Measurements from ENCODE around the gene ERC1. TPM values are rescaled to one million over a fixed set of nuclear protein-coding genes. Genes with fewer than 3 reads are reported as not detected.

ERC1 gene
- polyA plus RNA-seq, 2 of the 4 experiments (the other 2 are of a cell fraction): 14.2 to 20.9 TPM

GRCh38 chr12:1291601-1292332 is 300.7 kb downstream of the ERC1 start:
- Histone ChIP-seq H3K4me3 (no peak overlapping the region), H3K4me2 (no peak overlapping the region), H3K4me1 (no peaks in the 10 kb centered on the region), H3K9me3 (no peaks in the 10 kb centered on the region), H3K27ac (no peak overlapping the region)
- 82% methylated on average over 8 of the region's 8 CpGs for WGBS (ENCODE audit: missing lambda C conversion rate)
- FAIRE-seq (no peak), DNase-seq (ENCODE audit: low read depth in 1 of 2, low spot score in 1 of 2) (no peak), ATAC-seq (no peak)
- TF ChIP-seq JUN (IDR thresholded peaks at IDR 0.05) (no peak), ZSCAN20 (CRISPR knock-in tag; IDR thresholded peaks at IDR 0.05) (no peak), EHMT2 (IDR thresholded peaks at IDR 0.05; ENCODE audit: low read depth) (no peak), RCOR1 (IDR thresholded peaks at IDR 0.05; ENCODE audit: low read depth, low read length) (no peak), EP300 (IDR thresholded peaks at IDR 0.05) (no peak), CHD4 (IDR thresholded peaks at IDR 0.05; ENCODE audit: borderline replicate concordance) (no peak), MAFK (IDR thresholded peaks at IDR 0.05; ENCODE audit: partially characterized antibody) (no peak), MAX (IDR thresholded peaks at IDR 0.05) (no peak), TP53 (CRISPR knock-in tag; IDR thresholded peaks at IDR 0.05) (no peak), PHF8 (IDR thresholded peaks at IDR 0.05; ENCODE audit: borderline replicate concordance, low read depth) (no peak), JUNB (IDR thresholded peaks at IDR 0.05) (no peak), GATA3 (IDR thresholded peaks at IDR 0.05; ENCODE audit: borderline replicate concordance) (no peak)
- POLR2A ChIA-PET: no interaction called here
- CTCF ChIA-PET: interaction anchor here (0.6 to 1.4 kb wide), 4 partner anchors 8 to 17 kb away, joined by 3 read pairs; no protein-coding TSS in a partner anchor

GRCh38 chr12:1293901-1294300 is 302.9 kb downstream of the ERC1 start:
- FAIRE-seq: no peak
- CTCF ChIA-PET: interaction anchor here (0.8 kb wide), 1 partner anchor 176 kb away, joined by 3 read pairs; no protein-coding TSS in a partner anchor

More at GRCh38 chr12:1293901-1294300, 302.9 kb downstream of the ERC1 start:
- POLR2A ChIA-PET: no interaction called here
- TF ChIP-seq RFX5 (IDR thresholded peaks at IDR 0.05) (no peak), RCOR1 (IDR thresholded peaks at IDR 0.05; ENCODE audit: low read depth, low read length) (no peak), ATOH8 (CRISPR knock-in tag; IDR thresholded peaks at IDR 0.05; ENCODE audit: low read depth) (no peak), ZNF302 (CRISPR knock-in tag; IDR thresholded peaks at IDR 0.05) (no peak), HOXB13 (CRISPR knock-in tag; IDR thresholded peaks at IDR 0.05; ENCODE audit: low read depth) (no peak), REST (IDR thresholded peaks at IDR 0.05) (no peak), CBX8 (IDR thresholded peaks at IDR 0.05) (no peak), BCL3 (IDR thresholded peaks at IDR 0.05) (no peak), SREBF2 (IDR thresholded peaks at IDR 0.05) (no peak), HOXB5 (CRISPR knock-in tag; IDR thresholded peaks at IDR 0.05) (no peak), POLR2AphosphoS2 (conservative IDR thresholded peaks at IDR 0.05; ENCODE audit: low read length) (no peak), MYC (IDR thresholded peaks at IDR 0.05; ENCODE audit: borderline replicate concordance, low read length) (no peak), JUN (IDR thresholded peaks at IDR 0.05) (no peak)
- no peak overlapping the region for H3K4me3 ChIP-seq
- H3K4me2 ChIP-seq: no peak overlapping the region
- no peak for DNase-seq (ENCODE audit: low read depth in 1 of 2, low spot score in 1 of 2)
- H3K9me3 ChIP-seq: no peaks in the 10 kb centered on the region
- WGBS (ENCODE audit: missing lambda C conversion rate): 89% methylated on average over 1 of the region's 1 CpG
- no peak for ATAC-seq
- H3K27ac ChIP-seq: no peak overlapping the region
- H3K4me1 ChIP-seq: no peaks in the 10 kb centered on the region
